ENCODE results near the gene CHCHD6. TPM values are rescaled to one million over a fixed set of nuclear protein-coding genes. Genes with fewer than 3 reads are reported as not detected.
A peak's percentile ranks its signal among the peaks of the same experiment; 100 is the strongest.

CHCHD6 gene
- total RNA-seq, 2 donors from 2014 or later, result 9.3 to 13.2 TPM

DNA sequence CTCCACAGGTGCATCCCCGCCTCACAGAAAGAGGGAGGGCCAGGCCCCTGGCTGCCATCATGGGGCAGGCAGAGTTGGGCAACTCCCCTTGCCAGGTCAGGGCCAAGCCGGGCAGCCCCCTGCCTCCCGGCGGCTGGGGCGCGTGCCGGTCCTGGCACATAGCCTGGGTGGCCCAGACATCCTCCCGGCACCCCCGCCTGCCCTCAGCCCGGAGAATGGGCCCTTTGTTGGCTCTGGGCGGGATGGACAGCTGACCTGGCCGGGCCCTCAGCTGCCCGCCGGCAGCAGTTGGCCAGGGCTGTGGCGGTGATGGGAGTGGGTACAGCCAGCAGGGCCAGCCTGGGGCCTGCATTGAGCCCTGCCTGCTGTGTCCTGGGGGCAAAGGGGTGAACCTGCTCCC, 295.3 kb downstream of the CHCHD6 start:
- Histone ChIP-seq H3K4me3 (no peak overlapping the region), H3K27ac (no peak overlapping the region), H3K27me3 (no peaks in the 10 kb centered on the region), H3K4me1 (no peaks in the 10 kb centered on the region), H3K36me3 (no peaks in the 10 kb centered on the region), H3K9me3 (no peaks in the 10 kb centered on the region), H3K9ac (ENCODE audit: low read depth in 2 of 2, low read length in 2 of 2) (no peak overlapping the region)
- intact Hi-C loops (cut with DNase I), result no loop called here
- TF ChIP-seq, protein P1, sequence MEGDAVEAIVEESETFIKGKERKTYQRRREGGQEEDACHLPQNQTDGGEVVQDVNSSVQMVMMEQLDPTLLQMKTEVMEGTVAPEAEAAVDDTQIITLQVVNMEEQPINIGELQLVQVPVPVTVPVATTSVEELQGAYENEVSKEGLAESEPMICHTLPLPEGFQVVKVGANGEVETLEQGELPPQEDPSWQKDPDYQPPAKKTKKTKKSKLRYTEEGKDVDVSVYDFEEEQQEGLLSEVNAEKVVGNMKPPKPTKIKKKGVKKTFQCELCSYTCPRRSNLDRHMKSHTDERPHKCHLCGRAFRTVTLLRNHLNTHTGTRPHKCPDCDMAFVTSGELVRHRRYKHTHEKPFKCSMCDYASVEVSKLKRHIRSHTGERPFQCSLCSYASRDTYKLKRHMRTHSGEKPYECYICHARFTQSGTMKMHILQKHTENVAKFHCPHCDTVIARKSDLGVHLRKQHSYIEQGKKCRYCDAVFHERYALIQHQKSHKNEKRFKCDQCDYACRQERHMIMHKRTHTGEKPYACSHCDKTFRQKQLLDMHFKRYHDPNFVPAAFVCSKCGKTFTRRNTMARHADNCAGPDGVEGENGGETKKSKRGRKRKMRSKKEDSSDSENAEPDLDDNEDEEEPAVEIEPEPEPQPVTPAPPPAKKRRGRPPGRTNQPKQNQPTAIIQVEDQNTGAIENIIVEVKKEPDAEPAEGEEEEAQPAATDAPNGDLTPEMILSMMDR (IDR thresholded peaks at IDR 0.05), result no peak
- no peak for DNase-seq

DNA sequence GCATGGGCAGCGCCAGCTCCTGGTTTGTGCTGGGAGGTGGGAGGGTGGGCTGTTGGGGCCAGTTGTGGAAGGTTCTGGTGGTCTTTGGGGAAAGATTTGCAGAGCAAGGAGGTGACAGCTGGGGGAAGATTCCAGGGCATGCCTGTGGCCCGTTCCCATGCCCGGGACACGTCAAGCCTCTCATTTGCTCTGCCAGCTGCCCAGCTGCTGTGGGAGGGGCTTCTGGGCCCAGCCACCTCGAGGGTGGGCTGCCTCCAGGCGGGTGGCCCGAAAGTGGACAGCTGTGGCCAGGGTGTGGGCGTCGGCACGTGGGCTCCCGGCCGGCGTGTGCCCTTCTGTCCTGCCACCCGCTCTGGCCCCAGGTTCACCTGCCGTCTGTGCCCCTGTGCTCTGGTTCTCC, 296.1 kb downstream of the CHCHD6 start:
- intact Hi-C loops (cut with DNase I), result no loop called here
- Histone ChIP-seq H3K4me1 (no peaks in the 10 kb centered on the region), H3K27ac (no peak overlapping the region), H3K4me3 (no peak overlapping the region), H3K27me3 (no peaks in the 10 kb centered on the region), H3K36me3 (no peaks in the 10 kb centered on the region), H3K9ac (ENCODE audit: low read depth in 2 of 2, low read length in 2 of 2) (no peak overlapping the region), H3K9me3 (no peaks in the 10 kb centered on the region)
- DNase-seq, result no peak
- TF ChIP-seq, protein P1 (IDR thresholded peaks at IDR 0.05), result no peak

DNA sequence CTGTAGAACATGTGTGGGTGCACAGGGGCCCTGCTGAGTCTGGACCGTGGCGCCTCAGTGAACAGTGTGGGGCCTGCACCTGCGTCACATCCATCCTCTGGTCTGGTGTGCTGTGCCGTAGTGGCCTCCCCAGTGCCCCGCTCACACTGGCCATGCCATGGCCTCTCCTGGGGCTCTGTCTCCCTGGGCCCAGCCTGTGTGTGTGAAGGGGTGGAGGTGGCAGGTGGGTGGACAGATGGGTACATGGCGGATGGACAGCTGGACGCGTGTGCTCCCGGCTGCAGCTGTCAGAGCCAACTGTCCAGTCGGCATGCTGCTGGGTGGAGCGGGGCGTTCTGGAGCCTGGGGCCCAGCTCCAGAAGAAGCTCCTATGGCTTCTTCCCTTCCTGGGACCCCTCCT, 296.7 kb downstream of the CHCHD6 start:
- Histone ChIP-seq H3K27ac (no peak overlapping the region), H3K9me3 (no peaks in the 10 kb centered on the region), H3K4me1 (no peaks in the 10 kb centered on the region), H3K4me3 (no peak overlapping the region), H3K27me3 (no peaks in the 10 kb centered on the region), H3K36me3 (no peaks in the 10 kb centered on the region), H3K9ac (ENCODE audit: low read depth in 2 of 2, low read length in 2 of 2) (no peak overlapping the region)
- TF ChIP-seq, protein P1 (IDR thresholded peaks at IDR 0.05), result no peak
- DNase-seq, result no peak
- intact Hi-C loops (cut with DNase I), result no loop called here

DNA sequence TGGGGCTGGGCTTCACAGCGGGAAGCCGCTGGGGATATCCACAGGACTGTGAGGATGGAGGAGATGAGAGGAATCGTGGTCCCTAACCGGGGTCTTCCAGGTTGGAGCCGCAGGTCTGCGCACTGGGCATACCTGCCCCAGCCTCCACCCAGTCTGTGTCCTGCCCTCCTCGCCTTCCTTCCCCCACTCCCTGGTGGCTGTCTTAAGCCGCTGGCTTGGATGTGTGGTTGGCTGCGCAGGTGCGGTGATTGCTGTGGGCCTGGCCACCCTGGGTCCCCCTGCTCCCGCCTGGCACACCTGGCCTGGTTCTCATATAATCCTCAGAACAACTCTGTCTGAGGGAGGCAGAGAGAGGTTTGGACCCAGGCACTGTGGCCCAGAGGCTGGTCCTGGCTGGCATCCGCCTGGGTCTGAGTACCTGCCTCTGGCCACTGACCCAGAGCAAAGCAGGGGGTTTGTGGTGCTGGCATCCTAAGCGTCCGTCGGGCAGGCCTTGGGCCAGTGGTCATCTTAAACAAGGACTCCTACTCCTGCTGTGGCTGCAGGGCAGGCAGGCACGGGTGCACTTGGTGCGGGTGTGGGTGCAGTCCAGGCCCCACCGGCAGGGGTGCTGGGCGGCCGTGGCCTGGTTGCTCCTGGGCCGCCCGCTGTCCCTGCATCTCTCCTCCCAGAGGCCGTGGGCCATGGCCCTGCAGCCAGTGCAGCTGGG, 297.6 kb downstream of the CHCHD6 start:
- no peak for DNase-seq
- no peaks in the 10 kb centered on the region for H3K4me1 ChIP-seq
- no peaks in the 10 kb centered on the region for H3K36me3 ChIP-seq
- no peaks in the 10 kb centered on the region for H3K27me3 ChIP-seq
- intact Hi-C loops (cut with DNase I), result no loop called here
- no peak overlapping the region for H3K4me3 ChIP-seq
- no peaks in the 10 kb centered on the region for H3K9me3 ChIP-seq
- TF ChIP-seq, protein P1 (IDR thresholded peaks at IDR 0.05), result no peak
- no peak overlapping the region for H3K9ac ChIP-seq (ENCODE audit: low read depth in 2 of 2, low read length in 2 of 2)
- H3K27ac ChIP-seq, result no peak overlapping the region

DNA sequence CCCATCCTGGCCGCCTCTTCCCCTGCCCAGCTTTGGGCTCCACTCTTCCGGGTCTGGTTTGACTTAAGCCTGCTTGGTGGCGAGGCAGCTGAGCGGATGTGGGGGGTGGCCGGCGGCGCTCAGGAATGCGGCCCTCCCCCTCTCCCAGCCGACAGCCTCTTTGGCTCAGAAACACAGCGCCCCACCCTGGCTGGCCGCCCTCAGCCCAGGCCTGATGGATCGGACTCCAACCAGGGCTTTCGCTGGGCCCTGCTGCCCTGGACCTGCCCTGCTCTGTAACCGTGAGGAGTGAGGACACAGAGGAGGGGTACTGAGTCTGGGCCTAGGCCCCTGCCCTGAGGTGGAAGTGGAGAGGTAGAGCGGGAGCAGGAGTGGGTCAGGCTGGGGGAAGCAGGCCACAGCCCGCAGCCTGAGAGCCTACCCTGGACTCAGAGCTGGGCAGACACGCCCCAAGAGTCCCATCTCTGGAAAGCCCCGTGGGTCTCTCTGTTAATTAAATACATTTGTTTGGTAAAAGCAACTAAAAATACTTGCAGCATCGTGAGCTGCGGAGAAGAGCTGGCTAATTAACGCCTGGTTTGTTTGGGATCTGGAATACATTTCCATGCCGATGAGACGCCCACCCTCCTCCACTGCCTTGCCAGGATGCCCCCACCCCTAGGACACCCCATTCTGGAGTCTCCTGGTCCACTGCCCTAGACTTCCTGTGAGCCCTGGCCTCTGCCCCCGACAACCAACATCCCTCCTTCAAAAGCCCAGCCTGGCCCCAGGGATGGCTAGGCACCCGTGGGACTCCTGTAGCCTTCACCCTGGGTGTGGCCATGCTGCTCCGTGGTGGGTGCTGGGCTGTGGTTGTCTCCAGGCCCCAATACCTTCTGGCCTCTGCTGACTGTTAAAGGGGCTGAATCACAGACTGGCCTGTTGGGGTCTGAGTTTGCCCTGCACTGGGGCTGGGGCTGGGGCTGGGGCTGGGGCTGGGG, 298.4 kb downstream of the CHCHD6 start:
- no peaks in the 10 kb centered on the region for H3K9me3 ChIP-seq
- intact Hi-C loops (cut with DNase I), result no loop called here
- no peak overlapping the region for H3K9ac ChIP-seq (ENCODE audit: low read depth in 2 of 2, low read length in 2 of 2)

More for the DNA sequence above, 298.4 kb downstream of the CHCHD6 start:
- no peak overlapping the region for H3K4me3 ChIP-seq
- H3K27me3 ChIP-seq, result no peaks in the 10 kb centered on the region
- TF ChIP-seq, protein P1 (IDR thresholded peaks at IDR 0.05), result no peak
- no peaks in the 10 kb centered on the region for H3K36me3 ChIP-seq
- no peak overlapping the region for H3K27ac ChIP-seq
- DNase-seq, result peak; percentile 54
- no peaks in the 10 kb centered on the region for H3K4me1 ChIP-seq

Measured in colonic mucosa (tissue), 4 donors.